Effector memory CD4-positive, alpha-beta T cell (primary cell): Measurements from ENCODE around the gene SLC49A3.

Source experiments
- DNase-seq, 3 donors: peaks; one replicate each; pipeline ENCODE4 v3.0.0-alpha.2; 2020
- H3K27ac ChIP-seq: 2 replicates; pipeline ENCODE4 v1.7.0; 2013; ENCODE audit warnings: mild to moderate bottlenecking, low read length, moderate library complexity; ENCODE audit not compliant: insufficient read depth, poor library complexity, severe bottlenecking
- H3K27me3 ChIP-seq: replicated peaks from 2 replicates; pipeline ENCODE4 v1.7.0; 2013; ENCODE audit warnings: mild to moderate bottlenecking, low read length; ENCODE audit not compliant: insufficient read depth, control insufficient read depth, poor library complexity, severe bottlenecking
- H3K36me3 ChIP-seq: 2 replicates; pipeline ENCODE4 v1.7.0; 2013; ENCODE audit warnings: mild to moderate bottlenecking, low read length, moderate library complexity; ENCODE audit not compliant: control insufficient read depth, insufficient read depth
- H3K4me1 ChIP-seq: 2 replicates; pipeline ENCODE4 v1.7.0; 2013; ENCODE audit warnings: low read length, mild to moderate bottlenecking; ENCODE audit not compliant: control insufficient read depth, insufficient read depth, poor library complexity, severe bottlenecking
- H3K4me3 ChIP-seq: 2 replicates; pipeline ENCODE4 v1.7.0; 2013; ENCODE audit warnings: low read length, low read depth, mild to moderate bottlenecking; ENCODE audit not compliant: insufficient read depth, poor library complexity, severe bottlenecking
- H3K9me3 ChIP-seq: 2 replicates; pipeline ENCODE4 v1.7.0; 2013; ENCODE audit warnings: mild to moderate bottlenecking, low read length, moderate library complexity; ENCODE audit not compliant: control insufficient read depth

SLC49A3 gene

GRCh38 chr4:666822-667544, 22.0 kb downstream of the SLC49A3 start:
- Histone ChIP-seq H3K27ac (no peak overlapping the region), H3K4me3 (no peak overlapping the region), H3K27me3 (no peaks in the 10 kb centered on the region), H3K4me1 (peaks cover 16% of the 10 kb centered on the region), H3K9me3 (no peaks in the 10 kb centered on the region), H3K36me3 (peaks cover 5% of the 10 kb centered on the region)
- DNase-seq = no peak

- H3K36me3 ChIP-seq = no peaks in the 10 kb centered on the region
- H3K27ac ChIP-seq = no peak overlapping the region
- H3K9me3 ChIP-seq = no peaks in the 10 kb centered on the region
- no peak for DNase-seq
- no peak overlapping the region for H3K4me3 ChIP-seq
- peaks cover 16% of the 10 kb centered on the region for H3K4me1 ChIP-seq
- no peaks in the 10 kb centered on the region for H3K27me3 ChIP-seq
These were observed 22.5 kb downstream of the SLC49A3 start for GRCh38 chr4:666436-666810.

- H3K27ac ChIP-seq = no peak overlapping the region
- H3K4me3 ChIP-seq = no peak overlapping the region
- no peaks in the 10 kb centered on the region for H3K9me3 ChIP-seq
- H3K27me3 ChIP-seq = no peaks in the 10 kb centered on the region
- H3K36me3 ChIP-seq = no peaks in the 10 kb centered on the region
- H3K4me1 ChIP-seq = peaks cover 16% of the 10 kb centered on the region
- no peak for DNase-seq
These were observed 23.1 kb downstream of the SLC49A3 start for GRCh38 chr4:665751-666435.

GRCh38 chr4:665381-665750, 23.6 kb downstream of the SLC49A3 start:
- no peak overlapping the region for H3K27ac ChIP-seq
- DNase-seq = no peak
- no peaks in the 10 kb centered on the region for H3K27me3 ChIP-seq
- H3K4me3 ChIP-seq = no peak overlapping the region
- H3K36me3 ChIP-seq = no peaks in the 10 kb centered on the region
- peaks cover 16% of the 10 kb centered on the region for H3K4me1 ChIP-seq
- H3K9me3 ChIP-seq = no peaks in the 10 kb centered on the region

GRCh38 chr4:664713-665231, 24.2 kb downstream of the SLC49A3 start:
- no peaks in the 10 kb centered on the region for H3K27me3 ChIP-seq
- no peak overlapping the region for H3K4me3 ChIP-seq
- H3K4me1 ChIP-seq = peaks cover 16% of the 10 kb centered on the region
- no peak overlapping the region for H3K27ac ChIP-seq
- DNase-seq = no peak
- H3K36me3 ChIP-seq = no peaks in the 10 kb centered on the region
- H3K9me3 ChIP-seq = no peaks in the 10 kb centered on the region

- H3K9me3 ChIP-seq = no peaks in the 10 kb centered on the region
- no peaks in the 10 kb centered on the region for H3K36me3 ChIP-seq
- H3K27me3 ChIP-seq = no peaks in the 10 kb centered on the region
- H3K4me3 ChIP-seq = peak overlapping the region; percentile 76
- H3K27ac ChIP-seq = peak overlapping the region; percentile 71
- DNase-seq = peak; percentile 48 to 60 (median 58)
- peaks cover 18% of the 10 kb centered on the region for H3K4me1 ChIP-seq
These were observed 25.2 kb downstream of the SLC49A3 start for GRCh38 chr4:663438-664428.

GRCh38 chr4:663046-663437, 25.9 kb downstream of the SLC49A3 start:
- Histone ChIP-seq H3K9me3 (no peaks in the 10 kb centered on the region), H3K4me3 (peak overlapping the region; percentile 76), H3K27me3 (no peaks in the 10 kb centered on the region), H3K27ac (peak overlapping the region; percentile 71), H3K4me1 (peaks cover 18% of the 10 kb centered on the region), H3K36me3 (no peaks in the 10 kb centered on the region)
- DNase-seq = no peak

GRCh38 chr4:661881-662761, 26.8 kb downstream of the SLC49A3 start:
- Histone ChIP-seq H3K27ac (no peak overlapping the region), H3K4me3 (no peak overlapping the region), H3K27me3 (no peaks in the 10 kb centered on the region), H3K9me3 (no peaks in the 10 kb centered on the region), H3K4me1 (peaks cover 18% of the 10 kb centered on the region), H3K36me3 (no peaks in the 10 kb centered on the region)
- no peak for DNase-seq

- Histone ChIP-seq H3K36me3 (no peaks in the 10 kb centered on the region), H3K4me1 (peaks cover 18% of the 10 kb centered on the region), H3K27me3 (no peaks in the 10 kb centered on the region)
These were observed 27.7 kb downstream of the SLC49A3 start for GRCh38 chr4:661231-661630.

More at GRCh38 chr4:661231-661630, 27.7 kb downstream of the SLC49A3 start:
- no peak for DNase-seq
- H3K4me3 ChIP-seq = no peak overlapping the region
- no peaks in the 10 kb centered on the region for H3K9me3 ChIP-seq
- H3K27ac ChIP-seq = no peak overlapping the region
